Erythroblast (primary cell): Measurements from ENCODE around the gene ST3GAL2.

Experiments
- GATA1 ChIP-seq: IDR thresholded peaks from 2 replicates; pipeline ENCODE4 v1.6.1; 2011; ENCODE audit warnings: low read depth, mild to moderate bottlenecking, control low read depth, low read length, moderate library complexity
- POLR2A ChIP-seq: IDR thresholded peaks from 2 replicates; pipeline ENCODE4 v1.6.1; 2011; ENCODE audit warnings: mild to moderate bottlenecking, low read length

- TF ChIP-seq POLR2A (no peak), GATA1 (no peak)
Observed at GRCh38 chr16:70396246-70396904, 42.5 kb downstream of the ST3GAL2 start.
